HG02571 (cell line): ENCODE measurements around the gene COX19.

Experiments
- ATAC-seq: cut with Tn5 transposase; IDR thresholded peaks from one replicate; pipeline ENCODE4 v1.9.1; 2021; ENCODE audit warnings: mild to moderate bottlenecking, moderate library complexity; ENCODE audit not compliant: unreplicated experiment

Gene COX19

DNA sequence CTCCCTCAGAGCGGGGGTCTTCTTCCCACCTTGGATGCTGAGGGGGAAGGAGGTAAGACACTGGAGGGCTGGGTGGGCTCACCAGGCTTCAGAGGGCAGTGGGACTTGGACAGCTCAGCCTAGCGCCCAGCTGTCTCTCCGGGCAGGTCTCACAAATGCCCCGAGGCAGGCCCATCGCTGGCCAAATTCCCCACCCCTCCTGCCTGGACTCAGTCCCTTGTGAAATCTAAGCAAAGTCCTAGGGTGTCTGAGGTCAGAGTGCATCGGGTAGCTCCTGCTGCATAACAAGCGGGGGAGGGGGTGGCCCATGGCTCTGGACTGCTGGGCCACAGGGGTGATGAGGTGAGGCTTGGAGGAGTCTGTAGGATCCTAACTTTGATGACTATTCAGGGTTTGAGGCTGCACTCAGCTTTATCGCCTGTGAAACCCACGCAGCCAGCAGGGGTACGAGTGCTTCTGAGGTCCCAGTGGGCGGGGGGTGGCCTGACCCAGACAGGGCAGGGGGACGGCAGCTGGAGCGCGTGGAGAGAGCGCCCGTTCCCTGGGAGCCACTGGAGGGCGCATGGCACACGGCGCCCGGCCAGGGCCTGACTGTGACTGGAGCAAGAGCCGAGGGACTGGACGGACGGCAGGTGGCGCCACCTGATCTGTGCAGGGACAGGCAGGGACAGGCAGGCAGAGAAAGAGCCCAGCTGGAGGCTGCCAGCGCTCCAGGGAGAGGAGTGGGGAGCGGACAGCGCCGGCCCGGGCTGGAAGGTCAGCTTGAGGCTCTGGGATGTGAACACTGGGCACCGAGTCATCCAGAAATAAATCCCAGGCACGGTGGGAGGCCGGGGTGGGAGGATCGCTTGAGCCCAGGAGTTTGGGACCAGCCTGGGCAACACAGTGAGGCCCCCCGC is 17.6 kb upstream of the COX19 start:
- ATAC-seq = peak; percentile 70

DNA sequence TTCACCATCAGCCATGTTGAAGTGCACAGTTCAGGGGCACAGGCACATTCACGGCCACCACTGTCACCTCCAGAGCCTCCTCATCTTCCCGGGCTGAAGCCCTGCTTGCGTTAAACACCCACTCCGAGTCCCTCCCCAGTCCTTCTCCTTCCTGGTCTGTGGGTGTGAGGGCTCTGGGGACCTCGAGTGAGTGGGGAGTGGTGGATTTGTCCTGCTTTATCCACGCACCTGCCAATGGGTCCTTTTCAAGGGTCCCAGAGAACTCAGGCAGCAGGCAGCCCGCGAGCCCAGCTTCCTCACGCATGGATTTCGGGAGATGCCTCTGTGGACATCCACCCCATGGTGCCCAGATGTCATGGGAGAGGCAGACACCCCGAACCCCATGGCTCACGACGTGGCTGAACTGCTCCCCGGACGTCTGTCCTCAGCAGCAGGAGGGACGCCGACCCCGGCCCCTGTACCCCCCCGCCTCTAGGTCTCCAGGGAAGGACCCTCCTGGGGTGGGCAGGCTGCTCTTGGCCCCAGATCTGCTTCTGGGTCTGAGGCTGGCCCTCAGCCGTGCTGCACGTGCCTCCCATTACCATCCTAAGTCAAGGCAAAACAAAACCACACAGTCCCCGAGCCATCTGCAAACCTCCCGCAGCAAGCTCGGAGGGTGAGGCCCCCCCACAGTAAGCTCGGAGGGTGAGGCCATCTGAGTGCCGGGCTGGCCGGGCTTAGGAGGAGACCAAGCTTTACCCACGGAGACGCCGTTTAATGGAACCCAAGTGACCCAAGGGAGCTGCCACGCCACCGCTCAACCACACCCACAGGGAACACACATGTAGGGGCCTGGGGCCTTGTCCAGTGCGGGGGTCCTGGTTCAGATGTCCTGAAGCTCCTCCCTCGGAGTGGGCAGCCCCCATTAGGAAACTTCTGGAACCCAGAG is 16.6 kb upstream of the COX19 start:
- no peak for ATAC-seq

DNA sequence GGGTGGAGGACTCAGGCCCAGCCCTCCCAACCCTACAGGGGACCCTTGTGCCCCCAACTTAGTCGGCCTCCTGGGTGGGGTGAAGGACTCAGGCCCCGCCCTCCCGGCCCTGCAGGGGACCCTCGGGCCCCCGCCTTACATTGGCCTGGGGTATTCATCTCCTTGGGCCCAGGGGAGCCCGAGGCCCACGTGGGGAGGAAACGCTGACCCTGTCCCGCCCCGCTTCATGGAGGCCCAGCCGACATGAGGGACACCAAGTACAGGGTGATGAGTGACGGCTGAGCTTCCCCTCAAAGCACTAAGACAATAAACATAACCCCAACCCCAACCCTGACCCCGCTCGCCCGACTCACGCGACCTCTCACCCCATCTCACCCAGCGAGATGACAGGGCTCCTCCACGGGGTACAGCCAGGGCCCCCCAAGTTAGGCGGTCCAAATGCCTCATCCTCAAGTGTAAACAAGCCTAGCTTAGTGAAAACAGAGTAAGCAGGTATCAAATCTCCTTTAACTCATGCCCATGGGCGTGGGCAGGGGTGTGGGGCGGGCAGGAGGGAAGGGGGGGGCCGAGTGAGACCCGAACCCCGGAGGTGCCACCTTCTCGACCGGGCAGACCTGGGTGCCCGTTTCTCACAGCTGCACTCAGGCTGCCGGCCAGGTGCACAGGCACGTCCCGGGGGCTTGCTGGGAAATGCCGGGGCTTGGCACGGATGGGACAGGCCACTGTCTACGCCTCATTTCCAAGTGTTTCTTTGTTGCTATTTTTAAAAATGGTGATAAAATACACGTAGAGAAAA is 15.8 kb upstream of the COX19 start:
- ATAC-seq = no peak

DNA sequence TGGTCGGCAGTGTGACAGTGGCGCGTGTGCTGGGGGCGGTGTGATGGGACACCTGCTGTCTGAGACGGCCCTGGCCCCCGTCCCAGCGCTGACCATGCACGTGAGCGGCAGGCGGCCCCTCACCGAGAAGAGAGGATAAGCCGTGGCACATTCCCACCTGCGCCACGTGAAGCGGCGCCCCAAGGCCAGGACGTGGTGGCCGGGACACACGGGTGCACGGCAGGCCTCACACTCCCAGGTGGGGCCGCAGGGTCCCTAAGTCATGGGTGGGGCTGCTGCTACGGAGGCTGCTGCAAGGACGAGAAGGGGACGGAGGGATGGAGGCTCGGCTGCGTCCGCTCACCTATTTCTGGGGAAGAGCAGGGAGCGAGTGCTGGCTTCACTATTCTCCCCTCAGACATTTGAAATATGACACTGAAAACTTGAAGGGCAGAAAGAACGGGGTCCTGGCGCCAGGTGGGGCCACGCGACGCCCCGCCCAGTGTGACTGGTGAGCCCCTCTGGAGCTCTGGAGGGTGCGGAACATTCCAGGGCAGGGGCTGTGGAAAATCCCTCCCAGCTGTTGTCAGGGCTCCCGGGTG is 15.1 kb upstream of the COX19 start:
- no peak for ATAC-seq

DNA sequence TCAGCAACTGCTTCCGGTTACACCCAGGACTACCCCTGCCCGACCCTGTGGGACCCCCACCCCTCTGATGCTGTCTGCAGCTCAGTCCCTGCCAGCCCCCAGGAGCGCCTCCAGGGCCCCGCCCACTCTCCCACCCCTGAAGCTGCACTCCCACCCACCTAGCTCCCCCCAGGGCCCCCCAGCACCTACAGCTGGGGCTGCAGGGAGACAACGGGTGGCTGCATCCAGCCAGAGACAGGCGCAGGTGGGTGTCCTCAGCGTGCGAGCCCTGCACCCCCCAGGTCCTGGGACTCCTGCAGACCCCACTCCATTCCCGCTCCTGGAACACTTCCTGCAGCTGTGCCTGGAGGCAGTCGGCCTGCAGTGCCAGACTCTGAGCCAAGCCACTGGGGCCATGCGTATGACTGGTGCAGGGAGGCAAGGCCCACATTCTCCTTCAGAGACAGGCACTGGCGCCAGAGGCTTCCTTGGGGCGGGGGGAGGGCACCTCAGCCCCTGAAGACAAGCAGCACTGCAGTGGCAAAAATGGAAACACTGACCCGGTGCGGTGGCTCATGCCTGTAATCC is 13.7 kb upstream of the COX19 start:
- ATAC-seq = no peak

DNA sequence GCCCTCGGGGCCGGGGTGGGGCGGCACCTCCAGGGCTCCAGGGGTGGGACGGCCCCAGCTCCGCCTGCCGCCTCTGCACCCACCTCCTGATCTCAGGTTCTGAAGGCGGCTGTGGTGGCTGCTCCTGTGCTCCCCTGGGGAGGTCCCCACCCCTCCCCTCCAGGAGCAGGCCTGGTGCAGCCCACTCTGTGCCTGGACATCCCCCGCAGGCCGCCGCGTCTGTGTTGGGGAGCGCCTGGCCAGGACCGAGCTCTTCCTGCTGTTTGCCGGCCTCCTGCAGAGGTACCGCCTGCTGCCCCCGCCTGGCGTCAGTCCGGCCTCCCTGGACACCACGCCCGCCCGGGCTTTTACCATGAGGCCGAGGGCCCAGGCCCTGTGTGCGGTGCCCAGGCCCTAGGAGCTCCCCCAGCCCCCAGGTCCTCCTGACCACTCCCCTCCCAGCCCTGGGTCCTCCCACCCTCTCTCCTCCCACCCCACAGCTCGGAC is 13.1 kb upstream of the COX19 start:
- no peak for ATAC-seq

DNA sequence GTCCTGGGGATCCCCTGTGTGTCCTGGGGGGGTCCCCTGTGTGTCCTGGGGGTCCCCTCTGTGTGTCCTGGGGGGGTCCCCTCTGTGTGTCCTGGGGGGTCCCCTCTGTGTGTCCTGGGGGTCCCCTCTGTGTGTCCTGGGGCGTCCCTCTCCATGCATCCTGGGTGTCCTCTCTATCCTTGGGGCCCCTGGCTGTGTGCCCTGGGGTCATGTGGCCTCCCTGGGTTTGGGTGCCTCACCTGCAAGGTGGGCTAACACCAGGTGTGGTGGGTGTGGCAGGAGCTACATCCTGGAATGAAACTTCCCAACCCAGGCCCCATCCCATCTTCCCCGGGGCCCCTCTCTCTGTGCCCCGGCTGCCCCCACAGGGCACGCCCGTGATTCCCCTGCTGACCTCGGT is 12.6 kb upstream of the COX19 start:
- no peak for ATAC-seq

DNA sequence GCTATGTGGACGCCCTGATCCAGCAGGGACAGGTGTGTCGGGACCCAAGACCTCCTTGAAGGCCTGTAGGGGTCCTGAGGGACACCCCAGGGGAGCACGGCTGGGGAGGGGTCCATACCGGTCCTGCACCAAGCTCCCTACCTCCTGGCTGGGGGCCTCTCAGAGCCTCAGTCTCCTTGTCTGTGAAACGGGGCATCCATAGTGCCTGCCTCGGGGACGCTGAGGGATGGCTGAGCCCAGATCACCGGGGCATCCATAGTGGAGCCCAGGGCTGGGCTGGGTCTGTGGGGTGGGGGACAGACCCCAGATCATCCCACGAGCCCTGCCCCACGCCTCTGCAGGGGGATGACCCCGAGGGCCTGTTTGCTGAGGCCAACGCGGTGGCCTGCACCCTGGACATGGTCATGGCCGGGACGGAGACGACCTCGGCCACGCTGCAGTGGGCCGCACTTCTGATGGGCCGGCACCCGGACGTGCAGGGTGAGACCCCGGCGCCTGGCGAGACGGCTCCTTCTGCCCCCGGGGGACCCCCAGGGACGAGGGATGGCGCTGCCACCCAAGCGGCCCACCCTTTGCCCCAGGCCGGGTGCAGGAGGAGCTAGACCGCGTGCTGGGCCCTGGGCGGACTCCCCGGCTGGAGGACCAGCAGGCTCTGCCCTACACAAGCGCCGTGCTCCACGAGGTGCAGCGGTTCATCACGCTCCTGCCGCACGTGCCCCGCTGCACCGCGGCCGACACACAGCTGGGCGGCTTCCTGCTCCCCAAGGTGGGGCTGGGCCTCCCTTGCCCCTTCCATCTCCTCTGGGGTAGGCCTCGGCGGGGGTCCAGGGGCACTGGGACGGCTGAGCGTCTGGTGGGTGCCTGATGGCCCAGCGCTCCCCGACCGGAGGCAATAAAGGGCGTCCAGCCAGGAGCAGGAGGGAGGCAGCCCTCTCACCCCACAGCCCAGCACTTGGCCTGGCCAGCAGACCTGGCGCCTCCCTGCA is 11.7 kb upstream of the COX19 start:
- no peak for ATAC-seq

DNA sequence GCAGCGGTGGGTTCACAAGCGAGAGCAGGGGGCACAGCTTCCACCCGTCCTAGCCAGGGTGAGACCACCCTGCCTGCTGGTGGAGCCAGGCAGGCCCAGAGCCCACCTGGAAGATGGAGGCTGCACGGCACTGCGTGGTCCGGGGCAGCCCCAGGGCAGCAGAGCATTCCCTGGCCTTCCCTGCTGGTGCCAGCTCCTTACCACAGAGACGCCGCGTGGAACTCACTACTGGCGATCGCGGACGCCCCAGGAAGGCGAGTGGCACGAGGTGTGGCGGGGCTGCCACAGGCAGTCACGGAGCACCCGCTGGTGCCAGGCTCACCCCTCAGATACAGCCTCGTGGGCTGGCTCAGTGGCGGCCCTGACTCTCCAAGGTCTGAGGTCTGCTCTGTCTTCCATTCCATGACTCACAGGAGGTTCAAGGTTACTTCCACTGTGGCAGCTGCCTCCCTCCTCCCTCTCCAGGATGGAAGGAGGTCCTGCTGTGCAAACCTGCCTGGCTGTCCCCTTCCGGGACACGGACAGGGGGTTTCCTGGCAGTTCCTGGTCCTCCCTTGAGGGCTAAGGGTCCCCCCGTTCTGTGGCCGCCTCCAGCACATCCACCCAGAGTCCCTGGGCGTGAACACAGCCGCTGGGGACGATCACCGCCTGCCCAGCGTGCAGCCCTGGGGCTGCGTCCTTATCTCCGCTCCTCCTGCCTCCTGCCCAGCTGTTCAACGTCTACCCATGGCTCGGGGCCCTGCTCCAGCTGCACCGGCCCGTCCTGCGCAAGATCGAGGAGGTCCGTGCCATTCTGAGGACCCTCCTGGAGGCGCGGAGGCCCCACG is 10.8 kb upstream of the COX19 start:
- ATAC-seq = no peak

DNA sequence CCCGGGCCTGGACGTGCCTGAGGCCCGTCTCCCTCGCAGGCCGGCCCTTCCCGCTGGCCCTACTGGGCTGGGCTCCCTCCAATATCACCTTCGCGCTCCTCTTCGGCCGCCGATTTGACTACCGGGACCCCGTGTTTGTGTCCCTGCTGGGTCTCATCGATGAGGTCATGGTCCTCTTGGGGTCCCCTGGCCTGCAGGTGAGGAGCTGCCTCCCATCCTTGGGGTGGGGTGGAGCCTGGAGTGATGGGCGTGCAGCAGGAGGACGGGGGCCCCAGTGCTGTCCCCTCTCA is 9.7 kb upstream of the COX19 start:
- no peak for ATAC-seq

DNA sequence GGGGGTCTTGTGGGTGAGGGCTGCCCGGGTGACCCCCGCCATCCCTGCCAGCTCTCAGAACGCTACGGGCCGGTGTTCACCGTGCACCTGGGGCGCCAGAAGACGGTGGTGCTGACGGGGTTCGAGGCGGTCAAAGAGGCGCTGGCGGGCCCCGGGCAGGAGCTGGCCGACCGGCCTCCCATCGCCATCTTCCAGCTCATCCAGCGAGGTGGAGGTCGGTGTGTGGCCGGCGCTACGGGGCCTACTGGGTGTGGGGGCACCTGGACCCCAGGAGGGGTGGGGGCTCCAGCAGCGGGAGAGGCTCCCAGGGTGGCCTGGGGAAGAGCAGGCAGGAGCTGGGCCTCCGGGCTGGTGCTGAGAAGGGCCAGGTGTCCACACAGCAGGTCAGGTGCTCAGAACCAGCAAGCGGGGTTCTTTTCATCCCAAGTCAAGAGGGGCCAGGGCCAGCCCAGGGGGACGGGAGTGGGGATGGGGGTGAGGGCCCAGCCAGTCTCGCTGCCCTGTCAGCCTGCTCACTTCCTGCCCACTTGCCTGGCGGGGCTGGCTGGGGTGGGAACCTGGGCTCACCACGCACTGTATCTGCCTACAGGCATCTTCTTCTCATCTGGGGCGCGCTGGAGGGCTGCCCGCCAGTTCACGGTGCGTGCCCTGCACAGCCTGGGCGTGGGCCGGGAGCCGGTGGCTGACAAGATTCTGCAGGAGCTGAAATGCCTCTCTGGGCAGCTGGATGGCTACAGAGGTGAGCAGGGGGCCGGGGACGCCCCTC is 9.2 kb upstream of the COX19 start:
- no peak for ATAC-seq

DNA sequence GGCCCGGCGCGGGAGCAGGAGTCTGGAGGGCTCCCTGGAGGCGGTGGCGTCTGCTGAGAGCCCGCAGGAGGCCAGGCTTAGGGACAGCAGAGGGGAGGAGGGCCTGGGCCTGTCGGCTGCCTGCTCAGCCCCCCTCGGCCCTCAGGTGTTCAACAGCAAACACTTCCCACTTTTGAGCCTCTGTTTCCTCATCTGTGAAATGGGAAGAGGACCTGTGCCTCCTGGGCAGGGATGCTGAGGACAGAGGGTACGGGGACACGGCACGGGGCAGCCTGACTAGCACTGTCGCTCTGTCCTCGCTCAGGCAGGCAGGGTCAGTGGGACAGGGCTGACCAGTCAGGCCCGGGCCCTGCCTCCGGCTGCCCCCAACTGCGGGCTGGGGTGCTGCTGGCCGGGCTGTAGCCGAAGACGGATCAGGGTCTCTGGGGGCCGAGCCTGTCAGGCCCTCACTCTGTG is 8.3 kb upstream of the COX19 start:
- ATAC-seq = no peak

DNA sequence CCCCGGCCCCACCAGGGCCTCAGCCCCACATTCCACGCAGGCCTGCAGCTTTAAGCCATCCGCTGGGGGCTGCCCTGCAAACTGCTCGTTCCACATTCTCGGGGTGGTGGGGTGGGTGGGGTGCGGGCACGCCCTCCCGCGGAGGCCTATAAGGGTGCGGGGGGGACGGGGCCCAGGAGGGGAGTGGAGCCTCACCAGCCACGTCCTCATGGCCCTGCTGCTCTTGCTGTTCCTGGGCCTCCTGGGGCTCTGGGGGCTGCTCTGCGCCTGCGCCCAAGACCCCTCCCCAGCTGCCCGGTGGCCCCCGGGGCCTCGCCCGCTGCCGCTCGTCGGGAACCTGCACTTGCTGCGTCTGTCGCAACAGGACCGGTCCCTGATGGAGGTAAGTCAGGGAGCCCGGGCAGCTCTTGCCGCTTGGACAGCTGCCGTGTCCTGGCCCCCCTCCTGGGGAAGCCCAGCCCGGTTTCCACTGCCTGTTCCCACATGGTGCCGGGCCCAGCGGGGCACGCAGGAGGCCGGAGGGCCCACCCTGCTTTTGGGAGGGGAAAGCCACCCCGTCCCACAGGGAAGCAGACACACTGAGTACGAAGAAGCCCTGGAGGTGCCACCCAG is 7.8 kb upstream of the COX19 start, which contains the start of gene CYP2W1:
CYP2W1 (plus strand) TSS at position 178 of the 612 bp plus-strand sequence; CDS start at position 209, 31 bp downstream.
- ATAC-seq = no peak

DNA sequence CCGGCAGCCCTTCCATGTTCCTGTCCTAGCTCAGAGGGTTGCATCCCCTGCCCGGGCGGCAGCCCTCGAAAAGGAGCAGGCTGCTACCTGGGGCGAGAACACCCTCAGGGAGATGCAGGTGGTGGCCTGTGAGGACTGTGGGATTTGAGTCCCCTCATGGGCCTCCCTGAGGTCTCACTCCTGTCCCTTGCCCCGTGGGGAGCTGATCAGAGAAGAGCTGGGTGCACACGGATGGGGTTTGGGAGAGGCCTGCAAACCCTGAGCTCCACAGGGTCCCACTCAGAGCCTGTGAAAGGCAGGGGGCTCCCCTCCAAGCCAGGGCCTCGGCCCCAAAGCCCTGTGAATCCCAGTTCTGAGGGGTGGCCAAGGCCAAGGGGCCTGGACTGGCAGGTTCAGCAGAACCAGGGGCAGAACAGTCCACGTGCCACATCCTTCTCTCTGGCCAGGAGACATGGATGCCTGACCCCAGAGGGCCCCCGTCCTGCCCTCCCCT is 7.2 kb upstream of the COX19 start:
- ATAC-seq = no peak

DNA sequence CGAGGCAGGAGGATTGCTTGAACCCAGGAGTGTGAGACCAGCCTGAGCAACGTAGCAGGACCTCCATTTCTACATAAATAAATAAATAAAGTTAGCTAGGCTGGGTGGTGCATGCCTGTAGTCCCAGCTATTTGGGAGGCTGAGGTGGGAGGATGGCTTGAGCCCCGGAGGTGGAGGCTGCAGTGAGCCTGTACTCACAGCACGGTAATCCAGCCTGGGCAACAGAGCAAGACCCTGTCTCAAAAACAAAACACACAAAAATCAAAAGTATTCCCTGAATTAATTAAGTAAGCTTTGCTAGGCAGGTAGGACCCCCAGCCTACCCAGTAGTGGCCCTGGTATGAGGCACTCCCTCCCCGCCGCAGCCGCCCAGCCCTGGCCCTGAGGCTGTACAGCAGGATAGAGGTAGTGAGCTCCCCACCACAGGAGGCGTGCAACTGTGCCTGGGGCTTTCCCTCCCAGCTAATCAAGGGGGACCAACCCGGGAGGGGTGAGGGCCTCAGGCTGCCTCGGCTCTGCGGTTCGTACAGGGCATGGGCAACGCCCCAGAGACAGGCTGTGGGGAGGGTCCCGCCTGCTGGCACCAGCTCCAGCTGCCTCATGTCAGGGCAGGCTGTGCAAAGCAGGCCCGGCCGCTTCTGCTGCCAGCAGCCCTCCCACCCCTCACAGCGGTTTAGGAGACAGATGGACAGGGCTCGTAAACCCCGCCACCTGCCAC is 6.6 kb upstream of the COX19 start:
- no peak for ATAC-seq

DNA sequence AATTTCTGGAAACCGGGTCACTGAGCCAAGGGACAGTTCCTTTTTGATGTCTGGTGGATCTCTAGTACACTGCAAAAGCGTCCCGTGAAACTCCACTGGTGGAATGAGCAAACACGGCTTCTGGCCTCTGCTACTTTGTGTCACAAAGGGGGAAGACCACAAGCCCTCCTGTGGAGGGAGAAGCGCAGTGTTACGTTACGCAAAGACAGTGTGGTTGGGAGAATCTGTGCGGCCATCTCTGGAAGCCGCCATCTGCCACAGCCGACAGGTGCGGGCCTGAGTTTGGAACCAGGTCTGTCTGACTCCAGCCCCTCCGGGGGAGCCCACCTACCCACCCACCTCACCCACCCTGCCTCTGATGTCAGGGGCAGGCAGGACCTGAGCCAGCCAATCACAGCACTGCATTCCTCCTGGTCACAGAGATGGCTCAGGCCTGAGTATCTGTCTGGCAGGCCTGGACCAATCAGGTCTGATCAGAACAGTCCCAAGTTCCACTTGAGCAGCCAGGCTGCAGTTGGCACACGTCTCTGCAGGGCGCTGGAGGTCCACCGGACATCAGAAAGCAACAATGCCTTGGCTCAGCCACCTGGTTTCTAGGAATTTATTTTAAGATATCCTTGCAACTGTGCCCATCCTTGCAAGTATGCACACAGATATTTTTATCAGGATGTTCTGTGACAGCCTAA is 4.7 kb upstream of the COX19 start:
- ATAC-seq = no peak
